Keratinocyte (primary cell): ENCODE measurements around the gene PRORP. TPM values are rescaled to one million over a fixed set of nuclear protein-coding genes. Genes with fewer than 3 reads are reported as not detected.

Experiments used
- DNase-seq: peaks from one replicate; pipeline ENCODE4 v3.0.0-alpha.2; 2011; ENCODE audit warnings: low read depth, missing footprints, low spot score
- FAIRE-seq: peaks from 2 replicates; lab custom pipeline; 2011; peaks lifted over from hg19 to GRCh38; lab: Jason Lieb, UNC
- H2AFZ ChIP-seq: 2 replicates; pipeline ENCODE4 v1.6.0; 2012; ENCODE audit warnings: low read length, control low read depth, inconsistent platforms; ENCODE audit not compliant: control insufficient read depth
- H3K27ac ChIP-seq: 2 replicates; pipeline ENCODE4 v1.5.1; 2011; ENCODE audit warnings: low read length; ENCODE audit not compliant: control insufficient read depth, insufficient read depth
- H3K27me3 ChIP-seq: 3 replicates; pipeline ENCODE4 v1.6.0; 2011; ENCODE audit warnings: low read length; ENCODE audit not compliant: control insufficient read depth, insufficient read depth; ENCODE audit errors: extremely low read depth
- H3K36me3 ChIP-seq, 2 experiments: 2 replicates in 1 of 2; 3 replicates in 1 of 2; pipeline ENCODE4 v1.5.1; 2011; ENCODE audit warnings: low read length in 2 of 2, mild to moderate bottlenecking in 1 of 2; ENCODE audit not compliant: control insufficient read depth in 2 of 2, insufficient read depth in 2 of 2; ENCODE audit errors: extremely low read depth in 1 of 2
- H3K4me1 ChIP-seq: 3 replicates; pipeline ENCODE4 v1.5.1; 2011; ENCODE audit warnings: low read length; ENCODE audit not compliant: control insufficient read depth, insufficient read depth; ENCODE audit errors: extremely low read depth
- H3K4me2 ChIP-seq: 3 replicates; pipeline ENCODE4 v1.6.0; 2011; ENCODE audit warnings: low read depth, low read length; ENCODE audit not compliant: control insufficient read depth, insufficient read depth; ENCODE audit errors: extremely low read depth
- H3K4me3 ChIP-seq, 3 experiments: fragments of 200-600 bp in 1 of 3; sonication (generic) in 1 of 3; 2 replicates in 2 of 3; 3 replicates in 1 of 3; pipeline ENCODE4 v1.5.1; 2011 to 2016; ENCODE audit warnings: low read length in 3 of 3, mild to moderate bottlenecking in 3 of 3, control low read depth in 2 of 3, inconsistent platforms in 1 of 3, low read depth in 1 of 3, mixed read lengths in 1 of 3, mixed run types in 1 of 3, moderate library complexity in 1 of 3; ENCODE audit not compliant: control insufficient read depth in 2 of 3, insufficient read depth in 2 of 3; ENCODE audit errors: extremely low read depth in 1 of 3
- H3K79me2 ChIP-seq: 2 replicates; pipeline ENCODE4 v1.6.0; 2012; ENCODE audit warnings: low read length; ENCODE audit not compliant: control insufficient read depth, insufficient read depth
- H3K9ac ChIP-seq: 3 replicates; pipeline ENCODE4 v1.6.0; 2011; ENCODE audit warnings: low read length; ENCODE audit not compliant: control insufficient read depth, insufficient read depth; ENCODE audit errors: extremely low read depth
- H3K9me1 ChIP-seq: 3 replicates; pipeline ENCODE4 v1.6.0; 2011; ENCODE audit warnings: low read length; ENCODE audit not compliant: control insufficient read depth, insufficient read depth; ENCODE audit errors: extremely low read depth
- H3K9me3 ChIP-seq: 2 replicates; pipeline ENCODE4 v1.5.1; 2012; ENCODE audit warnings: low read depth, low read length; ENCODE audit not compliant: control insufficient read depth
- H4K20me1 ChIP-seq: 3 replicates; pipeline ENCODE4 v1.6.0; 2011; ENCODE audit warnings: low read length; ENCODE audit not compliant: control insufficient read depth, insufficient read depth; ENCODE audit errors: extremely low read depth
- CTCF ChIP-seq, 3 experiments: IDR thresholded peaks in 1 of 3; conservative IDR thresholded peaks in 1 of 3; optimal IDR thresholded peaks in 1 of 3; 2 replicates in 2 of 3; 3 replicates in 1 of 3; pipeline versions ENCODE3 to v1.5.1; 2011; ENCODE audit warnings: low read length in 3 of 3, mild to moderate bottlenecking in 3 of 3, moderate library complexity in 2 of 3, control low read depth in 1 of 3, inconsistent platforms in 1 of 3; ENCODE audit not compliant: insufficient read depth in 2 of 3; ENCODE audit errors: extremely low read depth in 1 of 3
- EZH2 ChIP-seq: IDR thresholded peaks from one replicate; pipeline ENCODE4 v1.6.1; 2012; ENCODE audit warnings: inconsistent platforms, mild to moderate bottlenecking, low read length, moderate library complexity
- dilution Hi-C: fragments of 300-500 bp; cut with MboI; formaldehyde crosslinking; loops from one replicate; pipeline ENCODE4 v1.7.0; 2020; ENCODE audit warnings: low sequenced_read_pairs; ENCODE audit not compliant: extremely low pct_ligation_motif_present
- polyA plus RNA-seq, 5 experiments: library from polyadenylated mRNA; depleted of rRNA in 3 of 5; stranded (reverse) in 3 of 5; stranded (forward) in 1 of 5; unstranded in 1 of 5; fragments of >200 nt; gene quantifications; 1 replicate in 1 of 5; 2 replicates in 3 of 5; 3 replicates in 1 of 5; pipeline versions ENCODE4 v1.2.1 to v1.2.3, GENCODE V29; 2011 to 2012; ENCODE audit warnings: missing spikeins in 2 of 5, low read depth in 1 of 5, low replicate concordance in 1 of 5

Gene PRORP
- polyA plus RNA-seq, 1 donor (not counting 4 experiments of a cell fraction or from before 2014, with no cell fraction given): 51.9 TPM

GRCh38 chr14:35078082-35078481 lies 44.3 kb upstream of the PRORP start:
- Histone ChIP-seq H3K9me3 (no peaks in the 10 kb centered on the region), H3K9me1 (no peaks in the 10 kb centered on the region), H3K4me3 (no peak overlapping the region), H4K20me1 (no peaks in the 10 kb centered on the region), H3K27me3 (no peaks in the 10 kb centered on the region), H3K36me3 (peaks cover 2 to 7% of the 10 kb centered on the region in 2 experiments), H3K9ac (no peak overlapping the region), H3K4me1 (no peaks in the 10 kb centered on the region), H3K4me2 (no peak overlapping the region), H3K27ac (no peak overlapping the region), H3K79me2 (no peaks in the 10 kb centered on the region), H2AFZ (no peak overlapping the region)
- DNase-seq (no peak), FAIRE-seq (no peak)
- TF ChIP-seq EZH2 (no peak), CTCF (optimal IDR thresholded peaks at IDR 0.05 in 1 of 3, IDR thresholded peaks at IDR 0.05 in 1 of 3, conservative IDR thresholded peaks at IDR 0.05 in 1 of 3; ENCODE audit: extremely low read depth in 1 of 3, insufficient read depth in 2 of 3, low read length in 3 of 3) (no peak)
- dilution Hi-C loops: no loop called here

- Histone ChIP-seq H3K79me2 (no peaks in the 10 kb centered on the region), H3K4me2 (no peak overlapping the region), H3K27me3 (no peaks in the 10 kb centered on the region), H3K27ac (no peak overlapping the region), H4K20me1 (no peaks in the 10 kb centered on the region), H2AFZ (no peak overlapping the region), H3K36me3 (peaks cover 7 to 8% of the 10 kb centered on the region in 2 experiments), H3K9me1 (no peaks in the 10 kb centered on the region), H3K9me3 (no peaks in the 10 kb centered on the region), H3K4me3 (no peak overlapping the region), H3K9ac (no peak overlapping the region), H3K4me1 (no peaks in the 10 kb centered on the region)
- no peak for FAIRE-seq
- no peak for DNase-seq
- TF ChIP-seq EZH2: no peak
- no peak for TF ChIP-seq CTCF (optimal IDR thresholded peaks at IDR 0.05 in 1 of 3, IDR thresholded peaks at IDR 0.05 in 1 of 3, conservative IDR thresholded peaks at IDR 0.05 in 1 of 3; ENCODE audit: extremely low read depth in 1 of 3, insufficient read depth in 2 of 3, low read length in 3 of 3)
- dilution Hi-C loops: no loop called here
These were observed 42.6 kb upstream of the PRORP start for GRCh38 chr14:35079742-35080141.
